AG04450 (cell line): Measurements from ENCODE around the gene CLDN25. TPM values are rescaled to one million over a fixed set of nuclear protein-coding genes. Genes with fewer than 3 reads are reported as not detected.

ENCODE experiments used
- CTCF ChIA-PET: fragments of 300-600, 350-600 bp; formaldehyde crosslinking; extraction: SDS; loops from one replicate; lab custom pipeline; 2022; ENCODE audit warnings: antibody characterized with exemption, inconsistent platforms; lab: Charles Lee
- POLR2A ChIA-PET: fragments of 350-600 bp; formaldehyde crosslinking; extraction: SDS; loops from one replicate; lab custom pipeline; 2021; ENCODE audit warnings: antibody characterized with exemption, inconsistent platforms; lab: Yijun Ruan, JAX
- DNase-seq: peaks from one replicate; pipeline ENCODE4 v3.0.0-alpha.2; 2011; ENCODE audit warnings: low read depth, low spot score
- H3K27ac ChIP-seq: one replicate; pipeline ENCODE4 v1.5.1; 2012; ENCODE audit warnings: low read depth, low read length, control low read depth
- H3K27me3 ChIP-seq: one replicate; pipeline ENCODE4 v1.6.0; 2012; ENCODE audit warnings: low read length; ENCODE audit not compliant: control insufficient read depth, insufficient read depth
- H3K4me3 ChIP-seq: 2 replicates; pipeline ENCODE4 v1.5.1; 2011; ENCODE audit warnings: mild to moderate bottlenecking, low read depth, low read length, control low read depth
- H3K9me3 ChIP-seq: 2 replicates; pipeline ENCODE4 v1.5.1; 2012; ENCODE audit warnings: low read length; ENCODE audit not compliant: control insufficient read depth, insufficient read depth
- polyA plus RNA-seq: library from polyadenylated mRNA; depleted of rRNA; stranded (reverse); fragments of >200 nt; gene quantifications from 2 replicates; pipeline ENCODE4 v1.2.3, GENCODE V29; 2011
- TF ChIP-seq, protein P1 (sequence below): IDR thresholded peaks from 2 replicates; pipeline ENCODE4 v1.5.1; 2011; ENCODE audit warnings: low read depth, low read length, control low read depth, inconsistent platforms

The CLDN25 gene
- polyA plus RNA-seq, 1 experiment, result not detected

GRCh38 chr11:113789675-113790320, 10.2 kb downstream of the CLDN25 start:
- POLR2A ChIA-PET, result no interaction called here
- TF ChIP-seq, protein P1, sequence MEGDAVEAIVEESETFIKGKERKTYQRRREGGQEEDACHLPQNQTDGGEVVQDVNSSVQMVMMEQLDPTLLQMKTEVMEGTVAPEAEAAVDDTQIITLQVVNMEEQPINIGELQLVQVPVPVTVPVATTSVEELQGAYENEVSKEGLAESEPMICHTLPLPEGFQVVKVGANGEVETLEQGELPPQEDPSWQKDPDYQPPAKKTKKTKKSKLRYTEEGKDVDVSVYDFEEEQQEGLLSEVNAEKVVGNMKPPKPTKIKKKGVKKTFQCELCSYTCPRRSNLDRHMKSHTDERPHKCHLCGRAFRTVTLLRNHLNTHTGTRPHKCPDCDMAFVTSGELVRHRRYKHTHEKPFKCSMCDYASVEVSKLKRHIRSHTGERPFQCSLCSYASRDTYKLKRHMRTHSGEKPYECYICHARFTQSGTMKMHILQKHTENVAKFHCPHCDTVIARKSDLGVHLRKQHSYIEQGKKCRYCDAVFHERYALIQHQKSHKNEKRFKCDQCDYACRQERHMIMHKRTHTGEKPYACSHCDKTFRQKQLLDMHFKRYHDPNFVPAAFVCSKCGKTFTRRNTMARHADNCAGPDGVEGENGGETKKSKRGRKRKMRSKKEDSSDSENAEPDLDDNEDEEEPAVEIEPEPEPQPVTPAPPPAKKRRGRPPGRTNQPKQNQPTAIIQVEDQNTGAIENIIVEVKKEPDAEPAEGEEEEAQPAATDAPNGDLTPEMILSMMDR, result no peak
- Histone ChIP-seq H3K9me3 (no peaks in the 10 kb centered on the region; the same call in 1 of the 2 replicates), H3K27me3 (no peaks in the 10 kb centered on the region), H3K27ac (no peak overlapping the region), H3K4me3 (no peak overlapping the region)
- DNase-seq, result no peak
- CTCF ChIA-PET, result no interaction called here

DNA sequence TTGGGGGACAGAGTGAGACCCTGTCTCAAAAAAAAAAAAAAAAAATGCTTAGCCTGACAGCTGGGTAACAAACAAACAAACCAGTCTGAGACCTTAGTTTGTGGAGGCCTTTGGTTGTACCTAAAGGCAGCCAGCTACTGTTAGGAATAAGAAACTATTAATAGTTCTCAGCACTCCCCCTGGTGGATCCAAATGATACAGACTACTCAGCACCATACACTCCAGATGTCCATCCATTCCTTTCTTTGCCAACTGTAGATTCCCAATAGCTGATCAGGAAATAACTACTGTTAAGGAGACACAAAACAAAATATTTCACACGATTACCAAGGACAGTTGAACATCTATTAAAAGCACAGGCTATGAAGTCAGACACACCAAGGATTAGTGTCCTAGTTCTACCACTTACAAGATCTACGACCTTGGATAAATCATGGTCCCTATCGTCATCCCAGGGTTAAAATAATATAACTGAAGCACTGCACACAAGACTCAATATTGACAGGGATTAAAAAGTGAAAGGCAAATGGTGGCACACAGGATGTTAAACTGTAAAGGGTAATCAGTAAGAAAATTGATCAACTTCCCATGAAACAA, 17.2 kb downstream of the CLDN25 start:
- H3K27ac ChIP-seq, result no peak overlapping the region
- H3K4me3 ChIP-seq, result no peak overlapping the region
- no peaks in the 10 kb centered on the region for H3K9me3 ChIP-seq
- ChIA-PET POLR2A (no interaction called here), CTCF (interaction anchor here (0.6 to 2.8 kb wide), 28 partner anchors 9 to 1232 kb away, joined by 3 to 30 read pairs (median 3); partner anchors contain the start of gene ZW10)
- H3K27me3 ChIP-seq, result no peaks in the 10 kb centered on the region
- no peak for DNase-seq
- TF ChIP-seq, protein P1, result peak; percentile 77

DNA sequence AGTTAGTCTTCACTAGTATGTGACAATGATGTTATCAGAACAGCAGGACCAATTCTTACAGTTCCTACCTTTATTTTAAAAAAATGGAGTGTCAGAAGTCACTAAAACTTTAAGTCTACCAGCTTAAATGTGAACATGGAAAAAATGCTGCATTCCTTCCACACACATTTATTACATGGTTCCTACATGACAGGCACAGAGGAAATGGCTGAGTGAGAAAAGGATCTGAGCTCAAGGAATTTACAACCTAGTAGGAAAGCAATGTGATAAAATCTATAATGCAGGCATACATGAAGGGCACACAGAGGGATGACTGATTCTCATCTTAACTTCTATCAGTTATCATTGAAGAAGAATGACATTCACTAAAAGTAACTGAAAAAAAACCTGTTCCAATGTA, 23.0 kb downstream of the CLDN25 start:
- CTCF ChIA-PET, result interaction anchor here (0.6 to 1.7 kb wide), 2 partner anchors 29 to 497 kb away, joined by 4 read pairs; partner anchors contain the start of gene ZW10

DNA sequence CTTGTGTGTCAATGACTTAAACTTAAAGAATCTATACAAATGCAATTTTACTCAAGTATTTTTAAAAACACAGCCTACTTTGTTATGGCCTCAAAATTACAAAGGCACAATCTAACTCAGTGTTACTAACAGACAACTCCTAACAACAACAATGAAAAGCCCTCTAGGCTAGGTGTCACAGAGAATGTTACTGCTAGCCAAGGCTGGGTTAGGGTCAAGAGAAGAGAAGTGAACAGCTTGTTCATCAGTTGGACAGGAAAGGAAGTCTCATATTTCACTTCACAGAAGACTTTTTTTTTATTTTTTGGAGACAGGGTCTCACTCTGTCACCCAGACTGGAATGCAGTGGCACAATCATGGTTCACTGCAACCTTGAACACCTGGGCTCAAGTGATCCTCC, 26.0 kb downstream of the CLDN25 start:
- H3K9me3 ChIP-seq, result no peaks in the 10 kb centered on the region
- ChIA-PET CTCF (interaction anchor here (1.4 to 3.4 kb wide), 5 partner anchors 9 to 456 kb away, joined by 3 to 30 read pairs (median 5); no protein-coding TSS in a partner anchor), POLR2A (no interaction called here)
- H3K4me3 ChIP-seq, result no peak overlapping the region
- DNase-seq, result no peak
- H3K27me3 ChIP-seq, result no peaks in the 10 kb centered on the region
- TF ChIP-seq, protein P1, result no peak
- no peak overlapping the region for H3K27ac ChIP-seq

More for the DNA sequence above, 23.0 kb downstream of the CLDN25 start:
- no peak for DNase-seq
- POLR2A ChIA-PET, result no interaction called here
- H3K4me3 ChIP-seq, result no peak overlapping the region
- no peaks in the 10 kb centered on the region for H3K27me3 ChIP-seq
- no peaks in the 10 kb centered on the region for H3K9me3 ChIP-seq
- no peak overlapping the region for H3K27ac ChIP-seq
- TF ChIP-seq, protein P1, result no peak

GRCh38 chr11:113806406-113806805, 26.8 kb downstream of the CLDN25 start:
- no peak for DNase-seq
- H3K27me3 ChIP-seq, result no peaks in the 10 kb centered on the region
- POLR2A ChIA-PET, result no interaction called here
- CTCF ChIA-PET, result interaction anchor here (0.7 to 3.4 kb wide), 9 partner anchors 10 to 458 kb away, joined by 3 to 30 read pairs (median 3); no protein-coding TSS in a partner anchor
- H3K9me3 ChIP-seq, result no peaks in the 10 kb centered on the region
- no peak overlapping the region for H3K4me3 ChIP-seq
- no peak overlapping the region for H3K27ac ChIP-seq
- TF ChIP-seq, protein P1, result peak; percentile 52
